Measurements from ENCODE around the gene TSEN54. TPM values are rescaled to one million over a fixed set of nuclear protein-coding genes. Genes with fewer than 3 reads are reported as not detected.

The TSEN54 gene
- total and polyA plus RNA-seq, 5 donors from 2014 or later, result 35.2 to 54.6 (median 52.3) TPM

GRCh38 chr17:75573540-75573957, 57.2 kb downstream of the TSEN54 start:
- no peaks in the 10 kb centered on the region for H3K9me3 Mint-ChIP-seq

DNA sequence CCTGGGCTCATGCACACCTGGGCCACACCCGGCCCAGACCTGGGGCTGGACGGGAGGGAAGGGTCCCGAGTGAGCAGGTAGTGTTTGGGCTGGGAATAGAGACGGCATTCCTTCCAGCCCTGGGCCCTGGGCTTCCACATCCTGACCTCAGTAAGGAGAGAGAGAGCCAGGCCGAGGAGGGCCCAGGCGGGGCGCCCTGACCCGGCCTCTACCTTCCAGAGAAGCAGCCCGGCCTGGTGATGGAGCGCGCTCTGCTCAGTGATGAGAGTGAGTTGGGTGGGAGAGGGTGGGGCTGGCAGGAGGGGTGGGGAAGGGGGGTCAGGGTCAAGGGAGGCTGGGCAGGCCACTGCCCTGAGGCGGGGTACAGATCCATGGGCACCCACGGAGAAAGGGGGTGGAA, 57.7 kb downstream of the TSEN54 start:
- Mint-ChIP-seq H3K36me3 (no peaks in the 10 kb centered on the region), H3K4me3 (no peak overlapping the region), H3K27ac (no peak overlapping the region), H3K9me3 (no peaks in the 10 kb centered on the region), H3K4me1 (no peaks in the 10 kb centered on the region), H3K27me3 (no peaks in the 10 kb centered on the region)
- Histone ChIP-seq H3K27ac (ENCODE audit: insufficient read depth, low read length, poor library complexity, severe bottlenecking) (no peak overlapping the region), H3K4me3 (ENCODE audit: low read depth, low read length) (no peak overlapping the region), H3K4me1 (ENCODE audit: control insufficient read depth, insufficient read depth, low read length, poor library complexity, severe bottlenecking) (no peaks in the 10 kb centered on the region), H3K36me3 (ENCODE audit: control insufficient read depth, insufficient read depth, low read length) (no peaks in the 10 kb centered on the region), H3K9me3 (ENCODE audit: control insufficient read depth in 2 of 2, low read length in 2 of 2) (no peaks in the 10 kb centered on the region), H3K27me3 (ENCODE audit: control insufficient read depth, insufficient read depth, low read length) (no peaks in the 10 kb centered on the region)
- ATAC-seq (ENCODE audit: low read depth in 2 of 2), result no peak
- DNase-seq, result no peak

More at GRCh38 chr17:75573540-75573957, 57.2 kb downstream of the TSEN54 start:
- Histone ChIP-seq H3K27ac (ENCODE audit: insufficient read depth, low read length, poor library complexity, severe bottlenecking) (no peak overlapping the region), H3K4me3 (ENCODE audit: low read depth, low read length) (no peak overlapping the region), H3K36me3 (ENCODE audit: control insufficient read depth, insufficient read depth, low read length) (no peaks in the 10 kb centered on the region), H3K27me3 (ENCODE audit: control insufficient read depth, insufficient read depth, low read length) (no peaks in the 10 kb centered on the region), H3K4me1 (ENCODE audit: control insufficient read depth, insufficient read depth, low read length, poor library complexity, severe bottlenecking) (no peaks in the 10 kb centered on the region), H3K9me3 (ENCODE audit: control insufficient read depth in 2 of 2, low read length in 2 of 2) (no peaks in the 10 kb centered on the region)
- no peaks in the 10 kb centered on the region for H3K27me3 Mint-ChIP-seq
- H3K36me3 Mint-ChIP-seq, result no peaks in the 10 kb centered on the region
- no peaks in the 10 kb centered on the region for H3K4me1 Mint-ChIP-seq
- H3K4me3 Mint-ChIP-seq, result no peak overlapping the region
- no peak for DNase-seq
- ATAC-seq (ENCODE audit: low read depth in 2 of 2), result no peak
- H3K27ac Mint-ChIP-seq, result no peak overlapping the region

Other genes with a start within 250 kb of the TSEN54 start
- gene MIF4GD, start 245.3 kb upstream of the TSEN54 start, total RNA-seq, result 35.7 TPM
- gene MIF4GD, start 245.3 kb upstream of the TSEN54 start, polyA plus RNA-seq, result 100 to 1,000 TPM in 1 of 4 donors, 10 to 100 TPM in 3; 78.3 to 102 (median 89.4) TPM
- gene SLC25A19, start 227.1 kb upstream of the TSEN54 start, total RNA-seq, result 24.9 TPM
- gene SLC25A19, start 227.1 kb upstream of the TSEN54 start, polyA plus RNA-seq, result 10 to 100 TPM; 15.1 to 21.9 (median 19.0) TPM
- 142 TPM for gene GRB2, start 110.8 kb upstream of the TSEN54 start, total RNA-seq
- 100 to 1,000 TPM; 131 to 152 (median 138) TPM for gene GRB2, start 110.8 kb upstream of the TSEN54 start, polyA plus RNA-seq
- gene TMEM94, start 59.9 kb upstream of the TSEN54 start, total RNA-seq, result 94.7 TPM
- gene TMEM94, start 59.9 kb upstream of the TSEN54 start, polyA plus RNA-seq, result 1 to 10 TPM; 4.0 to 8.4 (median 6.2) TPM
- 0.44 TPM for gene CASKIN2, start 991 bp upstream of the TSEN54 start, total RNA-seq
- gene CASKIN2, start 991 bp upstream of the TSEN54 start, polyA plus RNA-seq, result under 1 TPM in 1 of 4 donors, not detected in 3; 0.24 TPM
- gene LLGL2, start 9.2 kb downstream of the TSEN54 start, total RNA-seq, result 44.1 TPM
- 10 to 100 TPM; 13.6 to 19.2 (median 16.8) TPM for gene LLGL2, start 9.2 kb downstream of the TSEN54 start, polyA plus RNA-seq
- gene MYO15B, start 71.3 kb downstream of the TSEN54 start, total RNA-seq, result 117 TPM
- 1 to 10 TPM in 2 of 4 donors, under 1 TPM in 2; 0.95 to 1.1 (median 1.0) TPM for gene MYO15B, start 71.3 kb downstream of the TSEN54 start, polyA plus RNA-seq
- gene SMIM5, start 116.9 kb downstream of the TSEN54 start, total RNA-seq, result 1.6 TPM
- under 1 TPM in 2 of 4 donors, not detected in 2; 0.07 to 0.10 TPM for gene SMIM5, start 116.9 kb downstream of the TSEN54 start, polyA plus RNA-seq
- 25.5 TPM for gene RECQL5, start 150.6 kb downstream of the TSEN54 start, total RNA-seq
- gene RECQL5, start 150.6 kb downstream of the TSEN54 start, polyA plus RNA-seq, result 10 to 100 TPM in 2 of 4 donors, 1 to 10 TPM in 2; 8.7 to 16.4 (median 11.4) TPM
- 253 TPM for gene SAP30BP, start 150.8 kb downstream of the TSEN54 start, total RNA-seq
- 100 to 1,000 TPM in 1 of 4 donors, 10 to 100 TPM in 3; 79.3 to 114 (median 81.5) TPM for gene SAP30BP, start 150.8 kb downstream of the TSEN54 start, polyA plus RNA-seq
- gene ITGB4, start 204.9 kb downstream of the TSEN54 start, total RNA-seq, result not detected
- gene ITGB4, start 204.9 kb downstream of the TSEN54 start, polyA plus RNA-seq, result under 1 TPM in 3 of 4 donors, not detected in 1; 0.28 to 0.60 (median 0.56) TPM
- 9.1 TPM for gene GALK1, start 248.7 kb downstream of the TSEN54 start, total RNA-seq
- gene GALK1, start 248.7 kb downstream of the TSEN54 start, polyA plus RNA-seq, result 10 to 100 TPM; 18.7 to 24.3 (median 21.9) TPM